HG03575 (cell line): ENCODE results near the gene TMC1.
"Not testable (repeated sequence)": the region's sequence is repeated elsewhere in the genome, so short reads cannot be mapped to it uniquely, and the experiment has no call there.

Experiments
- ATAC-seq: cut with Tn5 transposase; IDR thresholded peaks from one replicate; pipeline ENCODE4 v1.9.1; 2021; ENCODE audit not compliant: unreplicated experiment, insufficient number of reproducible peaks, low FRiP score; ENCODE audit errors: extremely low read depth

Gene TMC1

GRCh38 chr9:72834994-72835393 lies 313.6 kb downstream of the TMC1 start:
- no peak for ATAC-seq

GRCh38 chr9:72836790-72837189 lies 315.4 kb downstream of the TMC1 start:
- ATAC-seq = no peak

GRCh38 chr9:72839085-72839484 lies 317.7 kb downstream of the TMC1 start:
- no peak for ATAC-seq

- ATAC-seq = no peak
These were observed 322.4 kb downstream of the TMC1 start for GRCh38 chr9:72843520-72844439.

- no peak for ATAC-seq
These were observed 323.0 kb downstream of the TMC1 start for GRCh38 chr9:72844440-72844768.

- not testable (repeated sequence) for ATAC-seq
These were observed 323.6 kb downstream of the TMC1 start for GRCh38 chr9:72845052-72845451.

GRCh38 chr9:72850209-72850608 lies 328.8 kb downstream of the TMC1 start:
- ATAC-seq = not testable (repeated sequence)

- ATAC-seq = no peak
These were observed 333.9 kb downstream of the TMC1 start for GRCh38 chr9:72855321-72855720.

GRCh38 chr9:72855890-72856523 lies 334.6 kb downstream of the TMC1 start:
- no peak for ATAC-seq

- no peak for ATAC-seq
These were observed 335.7 kb downstream of the TMC1 start for GRCh38 chr9:72856972-72857623.

- no peak for ATAC-seq
These were observed 336.2 kb downstream of the TMC1 start for GRCh38 chr9:72857624-72857996.

- ATAC-seq = no peak
These were observed 336.9 kb downstream of the TMC1 start for GRCh38 chr9:72858089-72858912.

- not testable (repeated sequence) for ATAC-seq
These were observed 341.4 kb downstream of the TMC1 start for GRCh38 chr9:72862788-72863187.

GRCh38 chr9:72863456-72864094 lies 342.2 kb downstream of the TMC1 start:
- no peak for ATAC-seq

GRCh38 chr9:72864327-72864726 lies 342.9 kb downstream of the TMC1 start:
- ATAC-seq = no peak

GRCh38 chr9:72871685-72872084 lies 350.3 kb downstream of the TMC1 start:
- no peak for ATAC-seq

- no peak for ATAC-seq
These were observed 351.3 kb downstream of the TMC1 start for GRCh38 chr9:72872718-72873117.

- ATAC-seq = no peak
These were observed 352.0 kb downstream of the TMC1 start for GRCh38 chr9:72873456-72873855.

GRCh38 chr9:72874344-72874743 lies 352.9 kb downstream of the TMC1 start:
- no peak for ATAC-seq
